GM21737 (cell line): ENCODE results near the gene IMMP2L.
A peak's percentile ranks its signal among the peaks of the same experiment; 100 is the strongest.
"Not testable (repeated sequence)": the region's sequence is repeated elsewhere in the genome, so short reads cannot be mapped to it uniquely, and the experiment has no call there.

Experiments used
- ATAC-seq: cut with Tn5 transposase; IDR thresholded peaks from one replicate; pipeline ENCODE4 v1.9.1; 2021; ENCODE audit warnings: mild to moderate bottlenecking, moderate library complexity; ENCODE audit not compliant: unreplicated experiment

The IMMP2L gene

DNA sequence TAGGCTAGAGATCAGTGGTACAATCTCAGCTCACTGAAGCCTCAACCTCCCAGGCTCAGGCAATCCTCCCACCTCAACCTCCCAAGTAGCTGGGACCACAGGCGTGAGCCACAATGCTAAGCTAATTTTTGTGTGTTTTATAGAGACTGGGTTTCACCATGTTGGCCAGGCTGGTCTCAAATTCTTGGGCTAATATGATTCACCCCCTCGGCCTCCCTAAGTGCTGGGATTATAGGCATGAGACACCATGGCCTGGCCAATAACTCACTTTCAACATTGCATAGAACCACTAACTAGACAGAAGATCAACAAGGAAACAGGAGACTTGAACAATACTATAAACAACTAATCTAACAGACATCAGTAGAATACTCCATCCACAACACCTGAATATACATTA lies 279.7 kb downstream of the IMMP2L start:
- ATAC-seq, result no peak

DNA sequence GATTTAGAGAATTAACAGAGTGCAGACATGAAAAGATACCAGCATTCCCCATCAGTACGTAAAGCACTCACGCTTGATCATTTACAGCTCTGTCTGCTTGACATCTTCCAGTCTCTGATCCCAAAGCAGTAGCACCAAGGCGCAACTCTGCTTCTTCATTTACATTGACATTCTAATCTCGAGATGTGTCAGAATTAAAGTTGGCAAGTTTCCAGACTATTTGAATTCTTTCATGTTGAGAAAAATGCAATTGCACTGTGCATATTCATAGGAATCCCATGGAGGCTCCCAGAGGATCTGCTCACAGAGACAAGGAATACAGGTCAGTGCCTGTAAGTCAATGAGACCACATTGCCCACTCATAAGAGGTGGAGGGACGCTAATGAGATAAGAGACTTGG lies 287.4 kb downstream of the IMMP2L start:
- ATAC-seq, result no peak

DNA sequence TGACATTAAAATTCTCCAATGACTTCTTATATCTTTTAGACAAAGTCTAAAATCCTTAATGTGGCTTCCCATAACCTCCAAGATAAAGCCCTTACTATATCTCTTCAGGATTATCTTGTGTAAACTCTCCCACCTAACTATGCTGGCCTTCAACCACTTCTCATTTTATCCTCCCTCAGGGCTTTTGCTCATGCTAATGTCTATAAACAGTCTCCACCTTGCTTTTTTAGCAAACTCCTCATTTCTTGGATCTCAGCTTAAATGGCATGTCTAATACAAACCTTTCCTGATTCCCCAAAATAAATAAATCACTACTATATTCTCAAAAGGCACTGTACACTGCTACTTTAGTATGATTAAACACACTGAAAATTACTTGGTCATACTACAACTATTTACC lies 290.2 kb downstream of the IMMP2L start:
- no peak for ATAC-seq

DNA sequence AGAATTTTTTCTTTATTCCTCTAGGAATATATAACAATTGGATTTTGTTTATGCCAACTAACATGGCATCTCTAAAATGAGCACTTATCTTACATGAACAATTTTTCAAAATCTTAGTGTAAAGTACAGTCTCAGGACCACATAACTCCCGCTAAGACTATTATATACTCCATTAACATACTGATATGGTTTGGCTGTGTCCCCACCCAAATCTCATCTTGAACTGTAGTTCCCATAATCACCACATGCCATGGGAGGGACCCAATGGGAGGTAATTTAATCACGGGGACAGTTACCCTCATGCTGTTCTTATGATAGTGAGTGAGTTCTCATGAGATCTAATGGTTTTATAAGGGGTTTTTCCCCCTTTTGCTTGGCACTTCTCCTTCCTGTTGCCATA lies 291.5 kb downstream of the IMMP2L start:
- not testable (repeated sequence) for ATAC-seq

DNA sequence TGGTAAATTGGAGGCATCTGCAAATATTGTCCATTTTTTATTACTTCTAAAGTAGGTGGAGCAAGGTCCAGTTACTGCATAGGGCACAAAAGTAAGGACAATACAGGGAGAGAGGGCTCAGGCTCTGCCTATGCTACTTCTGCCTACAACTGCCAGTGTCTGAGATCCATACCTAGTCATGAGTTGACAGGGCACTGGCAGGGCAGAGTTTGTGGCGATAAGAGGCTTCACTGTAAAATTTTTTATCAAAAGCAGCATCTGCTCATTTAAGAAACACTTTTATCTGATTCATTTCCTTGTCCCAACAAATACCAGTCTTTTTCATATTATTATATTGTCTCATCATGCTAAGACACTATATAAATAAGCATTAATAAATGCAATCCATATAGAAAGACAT lies 293.4 kb downstream of the IMMP2L start:
- no peak for ATAC-seq

DNA sequence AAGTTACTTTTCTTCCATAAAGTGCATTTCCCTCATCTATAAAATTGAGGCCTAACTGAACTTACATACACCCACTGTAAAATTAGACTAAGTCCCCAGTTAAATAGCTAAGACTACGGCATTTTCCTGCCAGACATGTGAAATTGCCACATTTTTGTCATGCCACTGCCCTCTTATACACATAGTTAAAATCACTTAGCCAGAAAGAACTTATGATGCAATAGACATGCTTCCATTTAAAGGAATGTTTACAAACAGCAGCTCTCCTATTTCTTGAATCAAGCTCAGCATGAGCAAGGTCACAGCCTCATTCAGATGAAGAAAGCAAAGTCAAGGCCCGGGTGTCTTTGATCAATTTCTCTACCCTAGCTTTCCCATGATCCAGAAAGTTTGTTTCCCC lies 295.7 kb downstream of the IMMP2L start:
- ATAC-seq, result no peak

DNA sequence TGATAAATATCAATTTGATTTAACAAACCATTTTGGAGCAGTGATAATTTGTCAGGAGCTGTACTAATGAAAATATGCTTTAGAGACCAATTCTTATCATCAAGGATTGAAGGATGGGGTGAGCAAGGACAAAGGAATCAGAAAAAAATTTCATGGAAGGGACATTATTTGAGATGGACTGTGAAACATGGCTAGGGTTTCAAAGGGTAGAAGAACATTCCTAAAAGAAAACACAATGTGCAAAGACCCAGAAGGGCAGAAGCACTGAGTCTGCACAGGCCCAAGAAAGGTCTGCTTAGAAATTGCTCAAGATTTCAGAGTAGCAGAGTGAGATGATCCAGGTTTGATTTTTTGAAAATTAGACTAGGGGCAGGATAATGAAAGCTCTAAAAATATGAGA lies 296.9 kb downstream of the IMMP2L start:
- ATAC-seq, result no peak

DNA sequence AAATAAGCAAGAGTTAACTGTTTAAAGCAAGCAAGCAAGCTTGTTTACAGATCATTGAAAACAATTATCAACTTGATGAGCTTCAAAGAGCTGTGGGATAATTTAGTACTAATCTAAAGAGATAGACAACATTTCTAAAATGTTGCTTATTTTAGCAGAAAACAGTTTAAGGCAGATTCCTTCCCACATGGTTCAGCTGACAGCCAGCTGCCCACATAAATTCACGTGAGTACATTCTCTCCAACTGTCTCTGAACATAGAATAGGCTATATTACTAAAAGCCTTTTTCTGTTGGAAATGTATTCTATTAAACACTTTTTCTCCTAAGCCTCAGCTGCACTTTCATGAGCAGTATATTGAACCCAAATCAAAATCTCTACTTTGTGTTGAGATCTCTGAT lies 297.3 kb downstream of the IMMP2L start:
- ATAC-seq, result no peak

DNA sequence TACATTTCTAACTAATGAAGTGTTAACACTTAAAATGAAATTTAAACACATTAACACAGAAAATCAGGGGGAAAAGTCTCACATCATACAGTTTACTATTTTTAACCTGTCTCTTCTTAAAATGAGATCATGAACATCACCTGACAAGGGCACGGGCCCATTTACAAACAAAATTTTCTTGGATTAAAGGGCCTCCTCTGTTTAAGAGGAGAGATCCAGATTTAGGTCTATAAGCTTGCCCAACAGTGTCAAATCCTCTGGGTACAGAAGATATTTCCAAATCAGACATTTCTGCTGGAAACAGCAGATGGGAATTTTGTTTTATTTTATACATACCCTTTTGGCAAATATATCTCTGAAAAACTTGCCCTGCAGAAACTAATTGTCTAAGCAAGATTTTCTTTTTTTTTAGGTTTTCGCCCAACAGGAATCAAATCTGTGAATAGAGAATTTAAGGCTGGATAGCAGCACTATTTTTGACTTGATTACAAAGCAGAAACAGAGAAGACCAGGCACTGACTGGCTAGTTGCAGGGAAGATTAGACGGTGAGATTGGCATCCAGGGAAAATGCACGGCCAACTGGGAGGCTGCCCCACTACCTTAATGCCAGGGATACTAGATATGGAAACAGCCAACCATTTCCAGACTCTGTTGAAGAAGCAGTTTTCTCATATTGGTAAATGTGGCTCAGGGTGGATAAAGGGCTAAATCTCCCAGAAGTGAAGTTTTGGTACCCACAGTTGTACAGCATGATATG lies 298.0 kb downstream of the IMMP2L start:
- ATAC-seq, result no peak

DNA sequence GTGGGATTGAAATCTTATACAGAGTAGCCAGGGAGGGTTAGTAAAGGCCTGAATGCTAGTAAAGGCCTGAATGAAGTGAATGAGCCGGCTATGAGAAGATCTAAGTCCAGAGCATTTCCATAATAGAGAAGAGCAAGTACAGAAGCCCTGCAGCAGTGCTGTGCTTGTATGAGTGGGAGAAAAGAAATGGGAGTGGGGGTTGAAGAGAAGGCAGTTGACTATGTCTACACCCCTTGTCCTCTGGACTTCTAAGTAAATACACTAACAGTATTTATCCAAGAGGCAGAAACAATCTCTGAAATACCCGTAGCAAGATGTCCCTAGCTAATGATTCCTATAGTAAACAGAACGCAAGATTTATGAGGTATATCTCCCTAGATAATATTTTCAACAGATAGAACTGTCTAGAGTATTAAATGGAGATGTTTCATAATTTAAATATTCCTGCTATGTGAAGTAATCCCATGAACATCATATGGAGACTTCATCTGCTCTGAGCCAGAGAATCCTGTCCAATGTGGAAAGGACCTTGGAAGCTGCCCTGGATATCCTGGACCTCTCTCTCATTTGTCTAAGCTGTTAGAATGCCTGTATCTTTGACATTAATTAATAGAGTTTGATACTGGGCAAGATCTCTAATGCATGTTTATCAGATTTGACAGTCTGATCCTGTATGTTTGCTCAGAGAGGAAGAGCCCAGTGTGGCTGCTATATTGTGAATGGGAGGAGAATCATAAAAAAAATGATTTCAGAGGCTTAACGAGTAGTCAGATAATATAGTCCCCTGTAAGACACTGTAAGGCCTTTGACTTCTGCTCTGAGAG lies 299.8 kb downstream of the IMMP2L start:
- ATAC-seq, result no peak

DNA sequence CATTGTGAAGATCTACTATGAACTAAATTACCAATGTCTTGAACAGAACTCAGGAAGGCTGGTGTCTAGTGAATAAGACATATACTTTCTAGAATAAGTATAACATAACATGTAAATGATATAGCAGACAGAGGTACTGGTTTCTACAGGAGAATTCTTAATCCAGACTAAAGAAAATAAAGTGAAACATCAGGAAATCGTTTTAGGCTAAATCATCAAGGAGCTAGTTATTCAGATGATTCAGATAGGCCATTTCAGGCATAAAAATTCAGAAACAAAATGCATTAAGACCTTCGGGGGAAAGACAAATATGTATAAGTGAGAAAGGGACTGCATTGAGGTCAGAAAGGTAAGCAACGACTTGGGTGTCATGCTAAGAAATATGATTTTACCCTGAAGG lies 300.8 kb downstream of the IMMP2L start:
- no peak for ATAC-seq

DNA sequence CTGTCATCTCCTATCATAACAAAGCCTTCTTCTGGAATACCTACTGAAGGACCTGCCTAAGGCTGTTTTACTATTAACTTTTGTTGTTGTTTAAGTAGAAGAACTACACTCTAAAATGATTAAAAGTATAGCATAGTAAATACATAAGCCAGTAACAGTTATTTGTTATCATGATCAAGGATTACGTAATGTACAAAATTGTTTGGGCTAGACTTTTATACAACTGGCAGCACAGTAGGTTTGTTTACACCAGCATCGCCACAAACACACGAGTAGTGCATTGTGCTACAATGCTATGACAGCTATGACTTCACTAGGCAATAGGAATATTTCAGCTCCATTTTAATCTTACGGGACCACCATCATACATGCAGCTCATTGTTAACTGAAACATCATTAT lies 302.3 kb downstream of the IMMP2L start:
- ATAC-seq, result no peak

DNA sequence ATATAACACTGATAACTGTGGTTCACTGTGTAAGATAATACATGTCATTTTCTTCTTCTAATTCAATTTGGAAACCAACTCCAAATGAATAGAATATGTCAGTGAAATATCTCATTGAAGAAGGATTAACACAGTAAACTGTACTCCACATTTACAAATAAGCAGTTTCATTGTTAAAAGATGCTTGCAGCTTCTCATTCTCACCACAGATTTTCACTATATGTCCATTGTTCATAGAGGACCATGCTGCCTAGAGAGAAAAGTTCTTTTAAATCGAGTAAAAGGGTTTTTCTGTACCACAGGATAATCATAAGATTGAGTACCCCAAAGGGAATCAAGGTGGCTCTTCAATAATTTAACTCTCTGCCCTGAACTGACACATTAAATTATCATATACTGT lies 305.9 kb downstream of the IMMP2L start:
- no peak for ATAC-seq

DNA sequence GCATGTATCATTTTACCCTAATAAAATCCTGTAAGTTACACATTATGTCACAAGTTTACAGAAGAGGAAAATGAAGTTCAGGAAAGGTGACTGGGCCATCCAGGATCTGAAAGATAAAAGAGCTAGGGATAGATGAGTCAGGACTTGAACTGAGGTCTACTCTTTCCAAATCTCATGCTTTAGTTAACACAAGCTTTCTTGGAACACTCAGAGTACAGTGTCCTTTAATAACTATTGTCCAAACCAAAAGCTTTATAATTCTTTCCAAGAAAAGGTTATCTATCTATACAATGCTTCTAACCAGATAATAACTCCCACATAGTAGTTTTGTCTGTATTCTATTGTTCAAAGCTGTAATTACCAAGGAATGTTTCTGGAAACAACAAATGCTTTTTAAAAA lies 306.7 kb downstream of the IMMP2L start:
- ATAC-seq, result no peak

DNA sequence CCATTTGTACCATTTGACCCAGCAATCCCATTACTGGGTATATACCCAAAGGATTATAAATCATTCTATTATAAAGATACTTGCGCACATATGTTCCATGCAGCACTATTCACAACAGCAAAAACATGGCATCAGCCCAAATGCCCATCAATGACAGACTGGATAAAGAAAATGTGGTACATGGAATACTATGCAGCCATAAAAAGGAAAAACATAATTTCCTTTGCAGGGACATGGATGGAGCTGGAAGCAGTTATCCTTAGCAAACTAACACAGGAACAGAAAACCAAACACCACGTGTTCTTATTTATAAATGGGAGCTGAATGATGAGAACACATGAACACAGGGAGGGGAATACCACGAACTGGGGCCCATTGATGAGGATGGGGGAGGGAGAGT lies 310.9 kb downstream of the IMMP2L start:
- not testable (repeated sequence) for ATAC-seq

DNA sequence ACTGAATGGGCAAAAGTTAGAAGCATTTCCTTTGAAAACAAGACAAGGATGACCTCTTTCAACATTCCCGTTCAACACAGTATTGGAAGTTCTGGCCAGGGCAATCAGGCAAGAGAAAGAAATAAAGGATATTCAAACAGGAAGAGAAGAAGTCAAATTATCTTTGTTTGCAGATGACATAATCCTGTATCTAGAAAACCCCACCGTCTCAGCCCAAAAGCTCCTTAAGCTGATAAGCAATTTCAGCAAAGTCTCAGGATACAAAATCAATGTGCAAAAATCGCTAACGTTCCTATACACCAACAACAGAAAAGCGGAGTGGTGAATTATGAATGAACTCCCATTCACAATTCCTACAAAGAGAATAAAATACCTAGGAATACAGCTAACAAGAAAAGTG lies 312.5 kb downstream of the IMMP2L start:
- ATAC-seq, result not testable (repeated sequence)

DNA sequence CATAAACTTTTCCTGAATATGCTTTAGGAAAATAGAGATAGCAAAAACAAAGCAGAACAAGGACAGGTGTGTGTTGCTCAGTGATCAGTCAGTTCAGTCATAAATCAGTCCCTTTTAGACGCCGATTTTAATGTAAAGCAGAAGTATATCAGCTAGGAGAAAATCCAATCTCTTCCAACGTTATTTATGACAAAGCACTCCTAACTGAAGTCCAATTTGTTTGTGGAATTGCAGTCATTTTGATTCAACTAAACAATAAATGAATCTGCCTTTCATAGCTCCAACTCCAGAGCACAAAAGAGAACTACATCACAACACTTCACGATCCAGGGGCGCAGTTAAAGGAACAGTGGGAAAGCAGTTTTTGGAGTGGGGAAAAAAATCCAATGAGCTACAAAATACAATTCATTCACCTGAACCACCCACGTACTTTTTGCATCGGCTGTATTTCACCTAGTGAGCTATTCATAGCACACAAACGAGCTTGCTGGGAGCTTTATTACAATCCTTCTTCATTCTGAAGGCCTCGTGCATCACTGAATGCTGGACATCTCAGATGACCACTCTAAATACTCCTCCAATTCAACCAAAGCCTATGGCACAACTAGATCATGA lies 320.0 kb downstream of the IMMP2L start:
- ATAC-seq, result no peak

DNA sequence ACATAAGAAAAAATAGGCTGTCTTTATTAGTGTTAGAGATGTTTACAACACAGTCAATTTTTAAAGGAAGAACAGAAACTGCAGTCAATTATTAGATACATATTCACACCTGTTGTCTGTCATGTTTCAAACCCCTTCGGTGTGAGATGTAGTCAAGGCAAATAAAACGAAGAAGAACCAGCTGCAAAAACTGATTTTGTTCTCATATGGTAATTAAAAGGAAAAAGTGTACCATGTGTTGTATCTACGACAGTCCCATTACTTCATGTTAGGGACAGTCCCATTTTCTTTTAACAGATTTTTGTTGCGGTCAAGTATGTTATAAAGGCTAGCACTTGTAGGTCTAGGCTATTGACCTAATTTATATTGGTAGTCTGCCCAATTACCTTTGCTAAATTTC lies 321.9 kb downstream of the IMMP2L start:
- peak; percentile 77 for ATAC-seq

DNA sequence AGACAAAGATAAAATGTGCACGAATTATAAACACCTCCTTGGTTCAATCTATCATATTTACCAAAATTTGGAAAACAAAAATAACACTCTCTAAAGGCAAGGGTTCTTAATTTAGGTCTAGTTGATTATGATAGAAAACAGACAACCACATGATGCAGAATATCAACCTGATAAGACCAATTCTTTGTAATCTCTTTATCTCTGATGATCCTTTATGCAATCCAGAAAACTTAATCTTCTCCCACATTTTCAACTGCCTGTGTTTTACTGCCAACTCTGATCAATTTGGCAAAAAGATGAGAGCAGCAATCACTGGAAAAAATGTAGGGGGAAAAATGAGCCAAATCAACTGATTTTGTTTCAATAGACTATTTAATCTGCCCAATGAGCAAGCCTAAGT lies 322.9 kb downstream of the IMMP2L start:
- no peak for ATAC-seq

DNA sequence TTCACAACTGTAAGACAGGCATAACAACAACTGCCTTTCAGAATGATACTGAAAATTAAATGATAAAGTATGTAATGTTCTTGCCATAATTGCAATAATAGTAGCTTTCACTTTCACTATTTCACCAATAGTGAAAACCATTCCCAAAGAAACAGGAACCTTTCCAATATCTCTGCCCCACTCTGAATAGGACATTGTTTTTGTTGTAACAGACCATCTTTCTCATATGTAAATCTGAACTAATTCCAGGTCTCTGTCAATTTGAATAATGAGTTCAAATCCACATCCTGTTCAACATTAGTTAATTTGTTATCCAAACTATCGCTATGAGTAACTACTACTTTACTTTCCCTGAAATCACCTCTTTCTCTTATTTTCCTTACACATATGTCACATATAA lies 323.4 kb downstream of the IMMP2L start:
- no peak for ATAC-seq

DNA sequence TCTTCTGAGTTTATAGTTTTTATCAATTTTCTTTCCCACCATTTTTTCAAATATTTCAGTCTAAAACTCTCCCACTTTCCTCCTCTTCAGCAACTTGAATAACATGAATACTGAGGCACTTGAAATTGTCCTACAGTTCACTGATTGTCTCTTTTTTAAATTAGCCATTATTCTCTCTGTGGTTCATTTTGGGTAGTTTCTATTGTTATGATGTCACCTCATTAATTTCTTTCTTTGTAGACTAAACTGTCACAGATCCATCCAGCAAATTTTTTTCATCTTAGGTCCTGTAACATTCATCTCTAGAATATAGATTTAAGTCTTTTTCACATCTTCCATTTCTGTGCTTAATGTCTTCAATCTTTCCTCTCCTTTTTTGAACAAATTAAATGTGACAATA lies 326.6 kb downstream of the IMMP2L start:
- no peak for ATAC-seq
